GM19467 (cell line): ENCODE measurements around the gene CATSPERD.
A peak's percentile ranks its signal among the peaks of the same experiment; 100 is the strongest.
"Not testable (repeated sequence)": the region's sequence is repeated elsewhere in the genome, so short reads cannot be mapped to it uniquely, and the experiment has no call there.

Source experiments
- ATAC-seq: cut with Tn5 transposase; IDR thresholded peaks from one replicate; pipeline ENCODE4 v1.9.1; 2021; ENCODE audit warnings: mild to moderate bottlenecking, moderate library complexity; ENCODE audit not compliant: unreplicated experiment

The CATSPERD gene

GRCh38 chr19:5684694-5685430 is 35.6 kb upstream of the CATSPERD start:
- ATAC-seq = no peak

- no peak for ATAC-seq
Measured at GRCh38 chr19:5686326-5686646, 34.2 kb upstream of the CATSPERD start.

GRCh38 chr19:5686647-5687359 is 33.6 kb upstream of the CATSPERD start:
- ATAC-seq = peak; percentile 36

GRCh38 chr19:5687360-5688198 is 32.9 kb upstream of the CATSPERD start:
- ATAC-seq = no peak

GRCh38 chr19:5688262-5688881 is 32.1 kb upstream of the CATSPERD start:
- not testable (repeated sequence) for ATAC-seq

GRCh38 chr19:5690125-5690954 is 30.1 kb upstream of the CATSPERD start, which contains the start of gene RPL36:
Gene RPL36, plus strand, starts transcription at chr19:5690295. Its CDS starts 213 bp downstream, at chr19:5690508.
- ATAC-seq = peak; percentile 51

GRCh38 chr19:5690955-5691821 is 29.2 kb upstream of the CATSPERD start:
- no peak for ATAC-seq

- ATAC-seq = no peak
Measured at GRCh38 chr19:5691822-5692722, 28.4 kb upstream of the CATSPERD start.

GRCh38 chr19:5692723-5693194 is 27.7 kb upstream of the CATSPERD start:
- no peak for ATAC-seq

- no peak for ATAC-seq
Measured at GRCh38 chr19:5693195-5694166, 27.0 kb upstream of the CATSPERD start.

- no peak for ATAC-seq
Measured at GRCh38 chr19:5694167-5694955, 26.1 kb upstream of the CATSPERD start.

- ATAC-seq = no peak
Measured at GRCh38 chr19:5694956-5695648, 25.3 kb upstream of the CATSPERD start.

GRCh38 chr19:5695649-5696195 is 24.7 kb upstream of the CATSPERD start:
- no peak for ATAC-seq

GRCh38 chr19:5696196-5697021 is 24.0 kb upstream of the CATSPERD start:
- ATAC-seq = no peak
